Thyroid gland (tissue), 4 donors: ENCODE results near the gene SCYL3.

ENCODE experiments used
- CTCF ChIP-seq, 6 experiments: fragments of 200-600 bp in 3 of 6; fragments of 450-650 bp in 3 of 6; sonication (generic) in 3 of 6; IDR thresholded peaks; one replicate each; pipeline ENCODE4 v1.5.1; 2016 to 2019; ENCODE audit warnings: antibody characterized with exemption in 6 of 6, mild to moderate bottlenecking in 2 of 6, inconsistent platforms in 1 of 6, moderate library complexity in 1 of 6
- POLR2A ChIP-seq, 2 donors: fragments of 450-650 bp; IDR thresholded peaks; one replicate each; pipeline ENCODE4 v1.6.1; 2017; ENCODE audit warnings: antibody characterized with exemption in 2 of 2, mild to moderate bottlenecking in 2 of 2, moderate library complexity in 1 of 2

- TF ChIP-seq POLR2A (IDR thresholded peaks at IDR 0.05) (no peak), CTCF (IDR thresholded peaks at IDR 0.05) (no peak)
These were observed 14.5 kb downstream of the SCYL3 start for GRCh38 chr1:169879034-169879840.
